H1 (cell line): ENCODE measurements around the gene SS18L1. TPM values are rescaled to one million over a fixed set of nuclear protein-coding genes. Genes with fewer than 3 reads are reported as not detected.

Experiments
- CTCF ChIA-PET: fragments of 300-600 bp; sonication (Branson Sonifier 250); formaldehyde crosslinking; loops from one replicate; lab custom pipeline; 2021; ENCODE audit not compliant: partially characterized antibody; lab: Charles Lee
- POLR2A ChIA-PET: fragments of 300-600 bp; sonication (Branson Sonifier 250); formaldehyde crosslinking; loops from one replicate; lab custom pipeline; 2021; ENCODE audit warnings: inconsistent platforms; ENCODE audit not compliant: partially characterized antibody; lab: Charles Lee
- DNase-seq, 2 experiments: peaks; one replicate each; pipeline versions ENCODE4 v3.0.0 to v3.0.0-alpha.2; 2010 to 2022; ENCODE audit warnings: low spot score in 2 of 2, low read depth in 1 of 2, mixed read lengths in 1 of 2
- FAIRE-seq: peaks from 2 replicates; lab custom pipeline; 2011; peaks lifted over from hg19 to GRCh38; lab: Jason Lieb, UNC
- H2AFZ ChIP-seq: 2 replicates; pipeline ENCODE4 v1.8.1; 2012; ENCODE audit warnings: low read length, inconsistent platforms
- H2AK5ac ChIP-seq: 2 replicates; pipeline ENCODE4 v1.6.1; 2013; ENCODE audit warnings: low read depth, low read length
- H2BK120ac ChIP-seq: replicated peaks from 2 replicates; pipeline ENCODE3; 2013; ENCODE audit warnings: low read depth, low read length, inconsistent platforms
- H2BK12ac ChIP-seq: 2 replicates; pipeline ENCODE4 v1.6.1; 2013; ENCODE audit warnings: low read depth, low read length
- H2BK15ac ChIP-seq: 2 replicates; pipeline ENCODE4 v1.6.1; 2013; ENCODE audit warnings: low read length
- H2BK20ac ChIP-seq: 2 replicates; pipeline ENCODE4 v1.6.1; 2013; ENCODE audit warnings: low read length
- H2BK5ac ChIP-seq: 2 replicates; pipeline ENCODE4 v1.6.1; 2013; ENCODE audit warnings: low read depth, low read length
- H3K14ac ChIP-seq: 2 replicates; pipeline ENCODE4 v1.6.1; 2013; ENCODE audit warnings: inconsistent platforms; ENCODE audit not compliant: insufficient read length
- H3K18ac ChIP-seq: 2 replicates; pipeline ENCODE4 v1.6.1; 2013; ENCODE audit warnings: low read length; ENCODE audit errors: extremely low read depth
- H3K23ac ChIP-seq: 2 replicates; pipeline ENCODE4 v1.6.1; 2013; ENCODE audit warnings: inconsistent platforms; ENCODE audit not compliant: insufficient read length
- H3K23me2 ChIP-seq: 2 replicates; pipeline ENCODE4 v1.6.1; 2013; ENCODE audit warnings: low read depth, low read length
- H3K27ac ChIP-seq: 2 replicates; pipeline ENCODE4 v1.6.1; 2011; ENCODE audit warnings: low read depth, low read length, inconsistent platforms
- H3K27me3 ChIP-seq, 4 experiments: replicated peaks in 1 of 4; 1 replicate in 1 of 4; 2 replicates in 3 of 4; pipeline versions ENCODE4 v1.6.1 to v1.8.1; 2011 to 2013; ENCODE audit warnings: low read length in 3 of 4, mild to moderate bottlenecking in 3 of 4, inconsistent platforms in 2 of 4, mixed read lengths in 2 of 4, moderate library complexity in 1 of 4; ENCODE audit not compliant: control insufficient read depth in 3 of 4, insufficient read depth in 3 of 4; ENCODE audit errors: extremely low read depth in 1 of 4
- H3K36me3 ChIP-seq, 4 experiments: 2 replicates each; pipeline versions ENCODE4 v1.6.1 to v1.8.1; 2011 to 2013; ENCODE audit warnings: mild to moderate bottlenecking in 4 of 4, low read length in 3 of 4, moderate library complexity in 2 of 4, control low read depth in 1 of 4, inconsistent platforms in 1 of 4; ENCODE audit not compliant: insufficient read depth in 4 of 4, control insufficient read depth in 2 of 4
- H3K4ac ChIP-seq: replicated peaks from 2 replicates; pipeline ENCODE3; 2013; ENCODE audit warnings: low read length, low read depth, mixed read lengths, inconsistent platforms; ENCODE audit not compliant: insufficient read length
- H3K4me1 ChIP-seq, 4 experiments: replicated peaks in 1 of 4; 1 replicate in 1 of 4; 2 replicates in 3 of 4; pipeline versions ENCODE4 v1.6.1 to v1.8.1; 2011 to 2013; ENCODE audit warnings: low read length in 3 of 4, inconsistent platforms in 2 of 4, mixed read lengths in 1 of 4; ENCODE audit not compliant: insufficient read depth in 4 of 4, control insufficient read depth in 3 of 4
- H3K4me2 ChIP-seq, 2 experiments: 2 replicates each; pipeline versions ENCODE4 v1.6.1 to v1.8.1; 2011 to 2013; ENCODE audit warnings: low read depth in 2 of 2, low read length in 2 of 2, control low read depth in 1 of 2, inconsistent platforms in 1 of 2, mild to moderate bottlenecking in 1 of 2; ENCODE audit not compliant: insufficient read depth in 1 of 2
- H3K4me3 ChIP-seq, 4 experiments: fragments of 200-600, 300-600 bp in 1 of 4; sonication (generic), shearing (Covaris generic), sonication (Bioruptor Twin) in 1 of 4; 2 replicates each; pipeline versions ENCODE4 v1.5.1 to v1.8.1; 2011 to 2016; ENCODE audit warnings: low read length in 4 of 4, low read depth in 3 of 4, control low read depth in 2 of 4, inconsistent platforms in 2 of 4, mild to moderate bottlenecking in 2 of 4, mixed read lengths in 1 of 4, moderate library complexity in 1 of 4; ENCODE audit not compliant: insufficient read depth in 2 of 4; ENCODE audit errors: extremely low read depth in 1 of 4
- H3K56ac ChIP-seq: replicated peaks from 2 replicates; pipeline ENCODE3; 2013; ENCODE audit warnings: low read depth, mild to moderate bottlenecking, mixed read lengths, low read length, inconsistent platforms; ENCODE audit not compliant: insufficient read length
- H3K79me1 ChIP-seq: 2 replicates; pipeline ENCODE4 v1.6.1; 2013; ENCODE audit warnings: low read depth, low read length, control low read depth
- H3K79me2 ChIP-seq, 2 experiments: 2 replicates each; pipeline versions ENCODE4 v1.6.1 to v1.8.1; 2012 to 2013; ENCODE audit warnings: low read length in 2 of 2, mild to moderate bottlenecking in 2 of 2, inconsistent platforms in 1 of 2; ENCODE audit not compliant: insufficient read depth in 2 of 2, control insufficient read depth in 1 of 2
- H3K9ac ChIP-seq, 4 experiments: replicated peaks in 1 of 4; 1 replicate in 1 of 4; 2 replicates in 3 of 4; pipeline versions ENCODE4 v1.6.1 to v1.8.1; 2011 to 2013; ENCODE audit warnings: low read depth in 3 of 4, low read length in 3 of 4, control low read depth in 2 of 4, mild to moderate bottlenecking in 2 of 4, moderate library complexity in 2 of 4, inconsistent platforms in 1 of 4; ENCODE audit errors: extremely low read depth in 1 of 4
- H3K9me3 ChIP-seq, 2 experiments: 2 replicates each; pipeline versions ENCODE4 v1.6.1 to v1.8.1; 2012 to 2013; ENCODE audit warnings: mild to moderate bottlenecking in 2 of 2, moderate library complexity in 2 of 2, control low read depth in 1 of 2, inconsistent platforms in 1 of 2, low read depth in 1 of 2, low read length in 1 of 2, mixed read lengths in 1 of 2; ENCODE audit not compliant: insufficient read depth in 2 of 2
- H4K20me1 ChIP-seq, 2 experiments: replicated peaks in 1 of 2; 2 replicates each; pipeline versions ENCODE3 to v1.8.1; 2011 to 2013; ENCODE audit warnings: inconsistent platforms in 2 of 2, low read length in 2 of 2, mild to moderate bottlenecking in 1 of 2; ENCODE audit not compliant: insufficient read depth in 2 of 2, control insufficient read depth in 1 of 2
- H4K5ac ChIP-seq: 2 replicates; pipeline ENCODE4 v1.6.1; 2013; ENCODE audit warnings: low read length, low read depth, mixed read lengths, inconsistent platforms; ENCODE audit not compliant: insufficient read length
- H4K8ac ChIP-seq: 2 replicates; pipeline ENCODE4 v1.8.0; 2013; ENCODE audit warnings: mild to moderate bottlenecking, moderate library complexity, low read length, inconsistent platforms; ENCODE audit not compliant: insufficient read depth; ENCODE audit errors: extremely low read depth
- H4K91ac ChIP-seq: replicated peaks from 2 replicates; pipeline ENCODE3; 2013; ENCODE audit warnings: low read length, mixed read lengths, inconsistent platforms; ENCODE audit not compliant: insufficient read length
- CHD1 ChIP-seq: IDR thresholded peaks from 2 replicates; pipeline ENCODE4 v1.6.1; 2012; ENCODE audit warnings: low read depth, low read length, improper control_type of control experiment
- RAD21 ChIP-seq, 2 experiments: IDR thresholded peaks in 1 of 2; conservative IDR thresholded peaks in 1 of 2; 2 replicates each; pipeline ENCODE4 v1.6.1; 2011; ENCODE audit warnings: low read depth in 2 of 2, low read length in 2 of 2, improper control_type of control experiment in 1 of 2, inconsistent platforms in 1 of 2, mild to moderate bottlenecking in 1 of 2, moderate library complexity in 1 of 2
- SUZ12 ChIP-seq: fragments of 200-600 bp; sonication (generic); IDR thresholded peaks from 2 replicates; pipeline ENCODE4 v1.6.1; 2012; ENCODE audit warnings: mild to moderate bottlenecking, inconsistent platforms, low read length, moderate library complexity, mixed read lengths
- WGBS, 2 experiments: shearing (Covaris generic) in 1 of 2; methylation state at CpG; one replicate each; pipeline versions ENCODE4 v1.1.6 to v1.1.7; 2013 to 2015; ENCODE audit warnings: low lambda C conversion rate in 2 of 2, mixed read lengths in 2 of 2, inconsistent platforms in 1 of 2, low coverage in 1 of 2, missing lambda C conversion rate in 1 of 2; ENCODE audit not compliant: insufficient replicate concordance in 2 of 2, insufficient coverage in 1 of 2, insufficient read length in 1 of 2; ENCODE audit errors: extremely low coverage in 1 of 2, missing lambda C conversion rate in 1 of 2; 5-methylcytosine and 5-hydroxymethylcytosine counted together
- polyA plus RNA-seq, 7 experiments: library from polyadenylated mRNA; depleted of rRNA in 3 of 7; stranded (reverse) in 5 of 7; unstranded in 2 of 7; fragments of >200 nt in 5 of 7; fragments of 200-250 nt in 2 of 7; gene quantifications; 1 replicate in 5 of 7; 2 replicates in 1 of 7; 4 replicates in 1 of 7; pipeline versions ENCODE4 v1.2.1 to v1.2.3, GENCODE V29; 2011 to 2013; ENCODE audit warnings: missing spikeins in 2 of 7, mixed read lengths in 2 of 7
- total RNA-seq: library from RNA; stranded (reverse); fragmentation: NEBNext Ultra II Directional; extraction: Animal tissue kit (Norgen Biotek cat#: 25700); gene quantifications from 2 replicates; pipeline ENCODE4 v1.2.1, GENCODE V29; 2021
- TF ChIP-seq, protein P1 (sequence below), 3 experiments: IDR thresholded peaks; 1 replicate in 2 of 3; 2 replicates in 1 of 3; pipeline versions ENCODE4 v1.5.1 to v1.6.1; 2011; ENCODE audit warnings: low read length in 3 of 3, mild to moderate bottlenecking in 3 of 3, inconsistent platforms in 2 of 3, low read depth in 1 of 3, moderate library complexity in 1 of 3; ENCODE audit not compliant: insufficient read depth in 1 of 3; ENCODE audit errors: control extremely low read depth in 1 of 3

Gene SS18L1
- total and polyA plus RNA-seq, 2 of the 8 experiments (the other 6 are each of a cell fraction or from before 2014, with no cell fraction given): 28.4 to 29.7 TPM

DNA sequence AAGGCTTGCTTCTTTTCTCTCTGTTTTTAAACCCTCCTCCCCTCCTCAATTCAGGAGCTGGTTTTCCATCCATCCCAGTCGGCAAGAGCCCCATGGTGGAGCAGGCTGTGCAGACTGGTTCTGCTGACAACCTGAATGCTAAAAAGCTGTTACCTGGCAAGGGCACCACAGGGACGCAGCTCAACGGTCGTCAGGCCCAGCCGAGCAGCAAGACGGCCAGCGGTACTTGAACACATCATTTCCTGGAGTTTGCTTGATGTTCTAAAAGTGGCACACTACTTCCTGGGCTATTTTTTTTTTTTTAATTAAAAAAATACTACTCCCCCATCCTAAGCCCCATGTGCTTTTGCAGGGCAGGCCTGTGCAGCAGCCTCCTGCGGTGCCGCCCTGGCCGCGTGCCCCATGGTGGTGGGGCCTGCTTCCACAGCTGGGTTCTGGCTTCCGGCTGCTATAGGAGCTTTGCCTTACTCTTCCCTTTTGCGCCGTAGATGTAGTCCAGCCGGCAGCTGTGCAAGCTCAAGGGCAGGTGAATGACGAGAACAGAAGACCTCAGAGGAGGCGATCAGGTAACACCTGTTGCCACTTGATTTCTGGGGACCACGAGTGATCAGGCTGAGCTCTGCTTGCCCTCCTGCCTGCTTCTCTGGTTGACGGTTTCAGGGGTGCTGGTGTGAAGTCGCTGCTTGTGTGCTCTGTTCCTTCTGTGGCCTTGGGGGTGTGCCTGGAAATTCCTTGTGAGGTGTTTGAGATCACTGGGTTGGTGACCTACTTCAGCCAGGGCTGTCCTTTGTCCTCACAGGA is 13.6 kb upstream of the SS18L1 start:
- Histone ChIP-seq H4K20me1 (peaks cover 27 to 47% of the 10 kb centered on the region in 2 experiments), H2BK15ac (no peak overlapping the region), H2BK12ac (no peak overlapping the region), H3K4me3 (no peak overlapping the region), H4K5ac (no peak overlapping the region), H3K4ac (no peak overlapping the region), H3K36me3 (peaks cover 53 to 100% (median 81%) of the 10 kb centered on the region in 4 experiments), H2BK120ac (no peak overlapping the region), H3K4me2 (no peak overlapping the region), H3K56ac (no peak overlapping the region), H3K27me3 (no peaks in the 10 kb centered on the region), H3K9ac (no peak overlapping the region), H4K8ac (no peak overlapping the region), H3K9me3 (no peaks in the 10 kb centered on the region), H4K91ac (no peak overlapping the region), H3K23me2 (no peaks in the 10 kb centered on the region), H3K14ac (no peak overlapping the region), H3K27ac (no peak overlapping the region), H2BK20ac (no peak overlapping the region), H3K79me1 (peaks cover 7% of the 10 kb centered on the region), H2AK5ac (no peak overlapping the region), H2BK5ac (no peak overlapping the region), H3K4me1 (no peaks in the 10 kb centered on the region), H3K79me2 (peaks cover 0 to 26% of the 10 kb centered on the region in 2 experiments; a peak in 1 of 4 replicates), H3K18ac (no peak overlapping the region), H3K23ac (no peak overlapping the region), H2AFZ (no peak overlapping the region)
- ChIA-PET CTCF (interaction anchor here (0.6 to 6.6 kb wide), 6 partner anchors 8 to 119 kb away, joined by 3 to 41 read pairs (median 5); no protein-coding TSS in a partner anchor), POLR2A (interaction anchor here (0.6 to 8.5 kb wide), 8 partner anchors 10 to 119 kb away, joined by 3 to 62 read pairs (median 4); partner anchors contain the start of genes HRH3 and SS18L1)
- DNase-seq (no peak), FAIRE-seq (no peak)
- TF ChIP-seq, protein P1, sequence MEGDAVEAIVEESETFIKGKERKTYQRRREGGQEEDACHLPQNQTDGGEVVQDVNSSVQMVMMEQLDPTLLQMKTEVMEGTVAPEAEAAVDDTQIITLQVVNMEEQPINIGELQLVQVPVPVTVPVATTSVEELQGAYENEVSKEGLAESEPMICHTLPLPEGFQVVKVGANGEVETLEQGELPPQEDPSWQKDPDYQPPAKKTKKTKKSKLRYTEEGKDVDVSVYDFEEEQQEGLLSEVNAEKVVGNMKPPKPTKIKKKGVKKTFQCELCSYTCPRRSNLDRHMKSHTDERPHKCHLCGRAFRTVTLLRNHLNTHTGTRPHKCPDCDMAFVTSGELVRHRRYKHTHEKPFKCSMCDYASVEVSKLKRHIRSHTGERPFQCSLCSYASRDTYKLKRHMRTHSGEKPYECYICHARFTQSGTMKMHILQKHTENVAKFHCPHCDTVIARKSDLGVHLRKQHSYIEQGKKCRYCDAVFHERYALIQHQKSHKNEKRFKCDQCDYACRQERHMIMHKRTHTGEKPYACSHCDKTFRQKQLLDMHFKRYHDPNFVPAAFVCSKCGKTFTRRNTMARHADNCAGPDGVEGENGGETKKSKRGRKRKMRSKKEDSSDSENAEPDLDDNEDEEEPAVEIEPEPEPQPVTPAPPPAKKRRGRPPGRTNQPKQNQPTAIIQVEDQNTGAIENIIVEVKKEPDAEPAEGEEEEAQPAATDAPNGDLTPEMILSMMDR (IDR thresholded peaks at IDR 0.05; ENCODE audit: control extremely low read depth in 1 of 3, insufficient read depth in 1 of 3, low read depth in 1 of 3, low read length in 3 of 3): no peak
- TF ChIP-seq RAD21 (IDR thresholded peaks at IDR 0.05 in 1 of 2, conservative IDR thresholded peaks at IDR 0.05 in 1 of 2; ENCODE audit: low read depth in 2 of 2, low read length in 2 of 2): no peak
- no peak for TF ChIP-seq CHD1
- no peak for TF ChIP-seq SUZ12
- WGBS, 2 experiments: 94% methylated on average over 20 of the region's 20 CpGs; no CpG with 5 or more reads in 1 of the 2 experiments
